ENCODE results near the gene ATP5MC2. TPM values are rescaled to one million over a fixed set of nuclear protein-coding genes. Genes with fewer than 3 reads are reported as not detected.

Gene ATP5MC2
- total and polyA plus RNA-seq, 9 of the 15 experiments (the other 6 are each of a cell fraction or from before 2014, with no cell fraction given), result 314 to 1,208 (median 468) TPM

DNA sequence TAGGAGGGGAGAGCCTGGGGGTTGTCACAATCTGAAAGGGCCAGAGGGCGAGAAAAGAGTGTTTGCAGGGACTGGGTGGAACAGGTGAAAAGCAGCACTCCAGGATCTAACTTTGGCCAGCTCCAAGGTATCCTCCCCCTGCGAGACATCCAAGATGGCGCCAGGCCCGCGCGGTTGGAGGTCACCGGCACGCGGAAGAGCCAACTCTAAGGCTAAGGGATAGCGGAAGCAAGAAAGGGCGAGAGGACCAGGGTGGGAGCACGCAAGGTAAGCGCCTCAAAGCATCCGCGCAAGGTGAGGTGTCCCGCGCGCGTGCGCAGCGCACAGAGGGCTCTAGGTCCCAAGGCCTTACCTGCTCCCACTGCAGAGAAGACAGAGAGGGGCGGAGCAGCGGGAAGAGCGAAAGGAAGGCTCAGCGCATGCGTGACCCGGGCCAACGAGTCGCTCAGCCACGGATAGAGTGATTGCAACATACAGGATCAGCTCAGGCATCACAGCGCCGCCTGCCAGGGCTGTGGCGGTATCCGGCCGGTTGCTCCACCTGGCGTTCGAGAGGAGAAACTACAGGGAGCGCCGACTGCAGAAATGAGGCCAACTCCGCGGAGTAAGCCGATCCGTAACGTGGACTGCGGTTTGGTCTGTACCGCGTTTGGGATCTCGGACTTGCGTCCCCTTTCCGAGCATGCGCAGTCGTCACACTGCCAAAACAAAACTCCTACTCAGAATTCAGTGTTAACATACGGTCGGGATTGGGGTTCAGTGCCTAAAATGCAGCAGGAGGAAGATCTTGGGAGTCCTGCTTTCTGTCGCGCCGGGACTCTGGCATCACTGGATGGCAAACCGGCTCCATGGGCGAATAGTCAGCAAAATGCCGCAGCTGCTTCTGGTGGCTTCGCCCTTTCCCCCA lies at the start of gene ATP5MC2 (continued):
- TF ChIP-seq, protein P1, sequence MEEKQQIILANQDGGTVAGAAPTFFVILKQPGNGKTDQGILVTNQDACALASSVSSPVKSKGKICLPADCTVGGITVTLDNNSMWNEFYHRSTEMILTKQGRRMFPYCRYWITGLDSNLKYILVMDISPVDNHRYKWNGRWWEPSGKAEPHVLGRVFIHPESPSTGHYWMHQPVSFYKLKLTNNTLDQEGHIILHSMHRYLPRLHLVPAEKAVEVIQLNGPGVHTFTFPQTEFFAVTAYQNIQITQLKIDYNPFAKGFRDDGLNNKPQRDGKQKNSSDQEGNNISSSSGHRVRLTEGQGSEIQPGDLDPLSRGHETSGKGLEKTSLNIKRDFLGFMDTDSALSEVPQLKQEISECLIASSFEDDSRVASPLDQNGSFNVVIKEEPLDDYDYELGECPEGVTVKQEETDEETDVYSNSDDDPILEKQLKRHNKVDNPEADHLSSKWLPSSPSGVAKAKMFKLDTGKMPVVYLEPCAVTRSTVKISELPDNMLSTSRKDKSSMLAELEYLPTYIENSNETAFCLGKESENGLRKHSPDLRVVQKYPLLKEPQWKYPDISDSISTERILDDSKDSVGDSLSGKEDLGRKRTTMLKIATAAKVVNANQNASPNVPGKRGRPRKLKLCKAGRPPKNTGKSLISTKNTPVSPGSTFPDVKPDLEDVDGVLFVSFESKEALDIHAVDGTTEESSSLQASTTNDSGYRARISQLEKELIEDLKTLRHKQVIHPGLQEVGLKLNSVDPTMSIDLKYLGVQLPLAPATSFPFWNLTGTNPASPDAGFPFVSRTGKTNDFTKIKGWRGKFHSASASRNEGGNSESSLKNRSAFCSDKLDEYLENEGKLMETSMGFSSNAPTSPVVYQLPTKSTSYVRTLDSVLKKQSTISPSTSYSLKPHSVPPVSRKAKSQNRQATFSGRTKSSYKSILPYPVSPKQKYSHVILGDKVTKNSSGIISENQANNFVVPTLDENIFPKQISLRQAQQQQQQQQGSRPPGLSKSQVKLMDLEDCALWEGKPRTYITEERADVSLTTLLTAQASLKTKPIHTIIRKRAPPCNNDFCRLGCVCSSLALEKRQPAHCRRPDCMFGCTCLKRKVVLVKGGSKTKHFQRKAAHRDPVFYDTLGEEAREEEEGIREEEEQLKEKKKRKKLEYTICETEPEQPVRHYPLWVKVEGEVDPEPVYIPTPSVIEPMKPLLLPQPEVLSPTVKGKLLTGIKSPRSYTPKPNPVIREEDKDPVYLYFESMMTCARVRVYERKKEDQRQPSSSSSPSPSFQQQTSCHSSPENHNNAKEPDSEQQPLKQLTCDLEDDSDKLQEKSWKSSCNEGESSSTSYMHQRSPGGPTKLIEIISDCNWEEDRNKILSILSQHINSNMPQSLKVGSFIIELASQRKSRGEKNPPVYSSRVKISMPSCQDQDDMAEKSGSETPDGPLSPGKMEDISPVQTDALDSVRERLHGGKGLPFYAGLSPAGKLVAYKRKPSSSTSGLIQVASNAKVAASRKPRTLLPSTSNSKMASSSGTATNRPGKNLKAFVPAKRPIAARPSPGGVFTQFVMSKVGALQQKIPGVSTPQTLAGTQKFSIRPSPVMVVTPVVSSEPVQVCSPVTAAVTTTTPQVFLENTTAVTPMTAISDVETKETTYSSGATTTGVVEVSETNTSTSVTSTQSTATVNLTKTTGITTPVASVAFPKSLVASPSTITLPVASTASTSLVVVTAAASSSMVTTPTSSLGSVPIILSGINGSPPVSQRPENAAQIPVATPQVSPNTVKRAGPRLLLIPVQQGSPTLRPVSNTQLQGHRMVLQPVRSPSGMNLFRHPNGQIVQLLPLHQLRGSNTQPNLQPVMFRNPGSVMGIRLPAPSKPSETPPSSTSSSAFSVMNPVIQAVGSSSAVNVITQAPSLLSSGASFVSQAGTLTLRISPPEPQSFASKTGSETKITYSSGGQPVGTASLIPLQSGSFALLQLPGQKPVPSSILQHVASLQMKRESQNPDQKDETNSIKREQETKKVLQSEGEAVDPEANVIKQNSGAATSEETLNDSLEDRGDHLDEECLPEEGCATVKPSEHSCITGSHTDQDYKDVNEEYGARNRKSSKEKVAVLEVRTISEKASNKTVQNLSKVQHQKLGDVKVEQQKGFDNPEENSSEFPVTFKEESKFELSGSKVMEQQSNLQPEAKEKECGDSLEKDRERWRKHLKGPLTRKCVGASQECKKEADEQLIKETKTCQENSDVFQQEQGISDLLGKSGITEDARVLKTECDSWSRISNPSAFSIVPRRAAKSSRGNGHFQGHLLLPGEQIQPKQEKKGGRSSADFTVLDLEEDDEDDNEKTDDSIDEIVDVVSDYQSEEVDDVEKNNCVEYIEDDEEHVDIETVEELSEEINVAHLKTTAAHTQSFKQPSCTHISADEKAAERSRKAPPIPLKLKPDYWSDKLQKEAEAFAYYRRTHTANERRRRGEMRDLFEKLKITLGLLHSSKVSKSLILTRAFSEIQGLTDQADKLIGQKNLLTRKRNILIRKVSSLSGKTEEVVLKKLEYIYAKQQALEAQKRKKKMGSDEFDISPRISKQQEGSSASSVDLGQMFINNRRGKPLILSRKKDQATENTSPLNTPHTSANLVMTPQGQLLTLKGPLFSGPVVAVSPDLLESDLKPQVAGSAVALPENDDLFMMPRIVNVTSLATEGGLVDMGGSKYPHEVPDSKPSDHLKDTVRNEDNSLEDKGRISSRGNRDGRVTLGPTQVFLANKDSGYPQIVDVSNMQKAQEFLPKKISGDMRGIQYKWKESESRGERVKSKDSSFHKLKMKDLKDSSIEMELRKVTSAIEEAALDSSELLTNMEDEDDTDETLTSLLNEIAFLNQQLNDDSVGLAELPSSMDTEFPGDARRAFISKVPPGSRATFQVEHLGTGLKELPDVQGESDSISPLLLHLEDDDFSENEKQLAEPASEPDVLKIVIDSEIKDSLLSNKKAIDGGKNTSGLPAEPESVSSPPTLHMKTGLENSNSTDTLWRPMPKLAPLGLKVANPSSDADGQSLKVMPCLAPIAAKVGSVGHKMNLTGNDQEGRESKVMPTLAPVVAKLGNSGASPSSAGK (IDR thresholded peaks at IDR 0.05), result peak; percentile 96
- peak; percentile 62; the same call in 1 of the 2 replicates for TF ChIP-seq POLR2AphosphoS2 (IDR thresholded peaks at IDR 0.05; ENCODE audit: low read length)
- TF ChIP-seq, protein P2, sequence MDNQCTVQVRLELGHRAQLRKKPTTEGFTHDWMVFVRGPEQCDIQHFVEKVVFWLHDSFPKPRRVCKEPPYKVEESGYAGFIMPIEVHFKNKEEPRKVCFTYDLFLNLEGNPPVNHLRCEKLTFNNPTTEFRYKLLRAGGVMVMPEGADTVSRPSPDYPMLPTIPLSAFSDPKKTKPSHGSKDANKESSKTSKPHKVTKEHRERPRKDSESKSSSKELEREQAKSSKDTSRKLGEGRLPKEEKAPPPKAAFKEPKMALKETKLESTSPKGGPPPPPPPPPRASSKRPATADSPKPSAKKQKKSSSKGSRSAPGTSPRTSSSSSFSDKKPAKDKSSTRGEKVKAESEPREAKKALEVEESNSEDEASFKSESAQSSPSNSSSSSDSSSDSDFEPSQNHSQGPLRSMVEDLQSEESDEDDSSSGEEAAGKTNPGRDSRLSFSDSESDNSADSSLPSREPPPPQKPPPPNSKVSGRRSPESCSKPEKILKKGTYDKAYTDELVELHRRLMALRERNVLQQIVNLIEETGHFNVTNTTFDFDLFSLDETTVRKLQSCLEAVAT (IDR thresholded peaks at IDR 0.05), result peak; percentile 93 to 99
- TF ChIP-seq ZNF165 (CRISPR knock-in tag; IDR thresholded peaks at IDR 0.05; ENCODE audit: borderline replicate concordance), result 0 out of 2 replicates have a peak, but pooled peaks have one; percentile 9
- peak; percentile 49; the same call in 1 of the 2 replicates for TF ChIP-seq CBX5 (IDR thresholded peaks at IDR 0.05; ENCODE audit: borderline replicate concordance, low read depth)
- TF ChIP-seq JUNB (CRISPR knock-in tag; conservative IDR thresholded peaks at IDR 0.05), result no peak
- no peak for TF ChIP-seq ZNF274 (IDR thresholded peaks at IDR 0.05; ENCODE audit: borderline replicate concordance, low read depth, low read length)
- TF ChIP-seq, protein P3, sequence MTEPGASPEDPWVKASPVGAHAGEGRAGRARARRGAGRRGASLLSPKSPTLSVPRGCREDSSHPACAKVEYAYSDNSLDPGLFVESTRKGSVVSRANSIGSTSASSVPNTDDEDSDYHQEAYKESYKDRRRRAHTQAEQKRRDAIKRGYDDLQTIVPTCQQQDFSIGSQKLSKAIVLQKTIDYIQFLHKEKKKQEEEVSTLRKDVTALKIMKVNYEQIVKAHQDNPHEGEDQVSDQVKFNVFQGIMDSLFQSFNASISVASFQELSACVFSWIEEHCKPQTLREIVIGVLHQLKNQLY (CRISPR knock-in tag; conservative IDR thresholded peaks at IDR 0.05), result no peak
- TF ChIP-seq TEAD4 (IDR thresholded peaks at IDR 0.05; ENCODE audit: low read length), result 0 out of 2 replicates have a peak, but pooled peaks have one; percentile 58
- no peak for TF ChIP-seq TEAD4 (CRISPR knock-in tag; IDR thresholded peaks at IDR 0.05; ENCODE audit: borderline replicate concordance)
- peak; percentile 99; the same call in 1 of the 2 replicates for TF ChIP-seq NFRKB (IDR thresholded peaks at IDR 0.05; ENCODE audit: low read depth)
- peak; percentile 99 for TF ChIP-seq TAF7 (tag; IDR thresholded peaks at IDR 0.05)
- peak; percentile 78 for TF ChIP-seq C11orf30 (IDR thresholded peaks at IDR 0.05; ENCODE audit: low read depth)

All from K562 (cell line).